Measurements from ENCODE around the gene FASLG.
"Not testable (repeated sequence)": the region's sequence is repeated elsewhere in the genome, so short reads cannot be mapped to it uniquely, and the experiment has no call there.

Gene FASLG

GRCh38 chr1:172688428-172689085 is 29.7 kb downstream of the FASLG start:
- not testable (repeated sequence) for DNase-seq

GRCh38 chr1:172690925-172691324 is 32.0 kb downstream of the FASLG start:
- not testable (repeated sequence) for DNase-seq

GRCh38 chr1:172697534-172698002 is 38.7 kb downstream of the FASLG start:
- DNase-seq = peak; percentile 64

GRCh38 chr1:172698224-172698623 is 39.3 kb downstream of the FASLG start:
- DNase-seq = peak; percentile 44

GRCh38 chr1:172699111-172699510 is 40.2 kb downstream of the FASLG start:
- peak; percentile 86 for DNase-seq

- no peak for DNase-seq
Observed at GRCh38 chr1:172699695-172700227, 40.9 kb downstream of the FASLG start.

DNA sequence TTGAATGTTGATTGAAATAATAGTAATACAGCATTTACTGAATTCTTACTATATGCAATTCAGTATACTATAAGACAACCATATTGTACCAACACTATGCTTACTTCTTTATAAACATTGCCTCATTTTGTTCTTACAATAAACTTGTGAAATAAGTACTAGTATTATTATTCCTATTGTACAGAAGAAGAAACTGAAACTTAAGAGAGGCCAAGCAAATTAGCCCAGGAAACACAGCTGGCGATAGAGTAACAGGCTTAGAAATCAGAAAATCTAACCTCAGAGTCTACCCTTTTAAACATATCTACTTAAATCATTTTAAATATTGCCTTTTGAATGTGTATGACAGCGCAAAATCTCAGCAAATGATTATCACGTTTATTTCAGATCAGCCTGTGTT is 41.7 kb downstream of the FASLG start:
- DNase-seq = no peak

GRCh38 chr1:172704001-172704400 is 45.1 kb downstream of the FASLG start:
- peak; percentile 41 for DNase-seq

- no peak for DNase-seq
Observed at GRCh38 chr1:172704420-172705210, 45.7 kb downstream of the FASLG start.

GRCh38 chr1:172708452-172708851 is 49.5 kb downstream of the FASLG start:
- DNase-seq = peak; percentile 57

DNA sequence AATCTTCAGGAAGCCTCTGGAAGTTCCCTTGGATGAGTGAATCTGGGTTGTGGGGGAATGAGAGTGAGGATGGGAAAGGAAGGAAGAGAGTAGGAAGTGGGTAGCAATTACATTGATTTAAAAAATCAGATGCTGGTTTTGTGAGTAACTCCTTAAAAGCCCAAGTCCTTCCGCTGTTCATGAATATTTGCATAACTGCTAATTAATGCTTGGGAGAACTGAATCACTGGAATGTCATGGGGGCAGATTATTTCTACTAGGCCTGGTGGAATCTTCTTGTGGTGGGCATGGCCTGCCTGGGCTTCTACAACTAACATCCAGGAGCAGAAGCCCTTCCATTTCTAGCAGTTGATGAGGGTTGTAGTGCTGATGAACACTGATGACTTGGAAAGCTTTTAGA is 52.7 kb downstream of the FASLG start:
- DNase-seq = no peak

- no peak for DNase-seq
Observed at GRCh38 chr1:172713466-172713865, 54.6 kb downstream of the FASLG start.
